ENCODE measurements around the gene SENP6.
"Not testable (repeated sequence)": the region's sequence is repeated elsewhere in the genome, so short reads cannot be mapped to it uniquely, and the experiment has no call there.

SENP6 gene

DNA sequence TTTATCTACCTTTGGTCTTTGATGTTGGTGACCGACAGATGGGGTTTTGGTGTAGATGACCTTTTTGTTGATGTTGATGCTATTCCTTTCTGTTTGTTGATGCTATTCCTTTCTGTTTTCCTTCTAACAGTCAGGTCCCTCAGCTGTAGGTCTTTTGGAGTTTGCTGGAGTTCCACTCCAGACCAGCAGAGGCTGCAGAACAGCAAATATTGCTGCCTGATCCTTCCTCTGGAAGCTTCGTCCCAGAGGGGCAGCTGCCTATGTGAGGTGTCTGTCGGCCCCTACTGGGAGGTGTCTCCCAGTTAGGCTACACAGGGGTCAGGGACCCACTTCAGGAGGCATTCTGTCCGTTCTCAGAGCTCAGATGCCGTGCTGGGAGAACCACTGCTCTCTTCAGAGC lies 85.9 kb downstream of the SENP6 start:
- H3K27ac ChIP-seq; H3K9me3 ChIP-seq; H3K4me1 ChIP-seq (ENCODE audit: control insufficient read depth in 1 of 2, insufficient read depth in 1 of 2, low read depth in 1 of 2, low read length in 1 of 2); H3K27me3 ChIP-seq; H3K4me3 ChIP-seq (ENCODE audit: low read depth in 1 of 2, low read length in 1 of 2): not testable (repeated sequence)
- peaks cover 14% of the 10 kb centered on the region for H3K36me3 ChIP-seq

DNA sequence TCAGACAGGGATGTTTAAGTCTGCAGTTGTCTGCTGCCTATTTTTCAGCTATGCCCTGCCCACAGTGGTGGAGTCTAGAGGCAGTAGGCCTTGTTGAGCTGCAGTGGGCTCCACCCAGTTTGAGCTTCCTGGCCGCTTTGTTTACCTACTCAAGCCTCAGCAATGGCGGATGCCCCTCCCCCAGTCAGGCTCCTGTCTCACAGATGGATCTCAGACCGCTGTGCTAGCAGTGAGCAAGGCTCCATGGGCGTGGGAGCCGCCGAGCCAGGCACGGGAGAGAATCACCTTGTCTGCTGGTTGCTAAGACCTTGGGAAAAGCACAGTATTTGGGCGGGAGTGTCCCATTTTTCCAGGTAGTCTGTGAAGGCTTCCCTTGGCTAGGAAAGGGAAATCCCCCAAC lies 86.3 kb downstream of the SENP6 start:
- peaks cover 18% of the 10 kb centered on the region for H3K36me3 ChIP-seq
- H3K27me3 ChIP-seq = not testable (repeated sequence)

DNA sequence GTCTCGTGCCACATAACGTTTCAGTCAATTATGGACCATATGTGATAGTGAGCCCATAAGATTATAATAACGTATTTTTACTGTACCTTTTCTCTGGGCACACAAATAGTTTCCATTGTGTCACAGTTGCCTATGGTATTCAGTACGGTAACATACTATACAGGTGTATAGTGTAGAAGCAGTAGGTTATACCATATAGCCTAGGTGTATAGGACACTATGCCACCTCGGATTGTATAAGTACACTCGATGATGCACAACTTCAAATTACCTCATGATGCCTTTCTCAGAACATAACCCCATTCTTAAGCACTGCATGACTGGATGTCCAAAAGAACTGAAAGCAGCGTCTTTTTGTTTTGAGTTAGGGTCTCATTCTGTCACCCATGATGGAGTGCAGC lies 87.9 kb downstream of the SENP6 start:
- H3K27me3 ChIP-seq = no peaks in the 10 kb centered on the region
- H3K4me1 ChIP-seq (ENCODE audit: control insufficient read depth in 1 of 2, insufficient read depth in 1 of 2, low read depth in 1 of 2, low read length in 1 of 2) = peaks cover 5 to 9% of the 10 kb centered on the region in 2 experiments
- no peak overlapping the region for H3K4me3 ChIP-seq (ENCODE audit: low read depth in 1 of 2, low read length in 1 of 2)
- H3K36me3 ChIP-seq = peaks cover 28% of the 10 kb centered on the region
- H3K9me3 ChIP-seq = no peaks in the 10 kb centered on the region
- TF ChIP-seq, protein P1, sequence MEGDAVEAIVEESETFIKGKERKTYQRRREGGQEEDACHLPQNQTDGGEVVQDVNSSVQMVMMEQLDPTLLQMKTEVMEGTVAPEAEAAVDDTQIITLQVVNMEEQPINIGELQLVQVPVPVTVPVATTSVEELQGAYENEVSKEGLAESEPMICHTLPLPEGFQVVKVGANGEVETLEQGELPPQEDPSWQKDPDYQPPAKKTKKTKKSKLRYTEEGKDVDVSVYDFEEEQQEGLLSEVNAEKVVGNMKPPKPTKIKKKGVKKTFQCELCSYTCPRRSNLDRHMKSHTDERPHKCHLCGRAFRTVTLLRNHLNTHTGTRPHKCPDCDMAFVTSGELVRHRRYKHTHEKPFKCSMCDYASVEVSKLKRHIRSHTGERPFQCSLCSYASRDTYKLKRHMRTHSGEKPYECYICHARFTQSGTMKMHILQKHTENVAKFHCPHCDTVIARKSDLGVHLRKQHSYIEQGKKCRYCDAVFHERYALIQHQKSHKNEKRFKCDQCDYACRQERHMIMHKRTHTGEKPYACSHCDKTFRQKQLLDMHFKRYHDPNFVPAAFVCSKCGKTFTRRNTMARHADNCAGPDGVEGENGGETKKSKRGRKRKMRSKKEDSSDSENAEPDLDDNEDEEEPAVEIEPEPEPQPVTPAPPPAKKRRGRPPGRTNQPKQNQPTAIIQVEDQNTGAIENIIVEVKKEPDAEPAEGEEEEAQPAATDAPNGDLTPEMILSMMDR (IDR thresholded peaks at IDR 0.05) = no peak
- H3K27ac ChIP-seq = no peak overlapping the region

More for the DNA sequence above, 86.3 kb downstream of the SENP6 start:
- not testable (repeated sequence) for H3K4me3 ChIP-seq (ENCODE audit: low read depth in 1 of 2, low read length in 1 of 2); H3K27ac ChIP-seq; H3K9me3 ChIP-seq; H3K4me1 ChIP-seq (ENCODE audit: control insufficient read depth in 1 of 2, insufficient read depth in 1 of 2, low read depth in 1 of 2, low read length in 1 of 2)

DNA sequence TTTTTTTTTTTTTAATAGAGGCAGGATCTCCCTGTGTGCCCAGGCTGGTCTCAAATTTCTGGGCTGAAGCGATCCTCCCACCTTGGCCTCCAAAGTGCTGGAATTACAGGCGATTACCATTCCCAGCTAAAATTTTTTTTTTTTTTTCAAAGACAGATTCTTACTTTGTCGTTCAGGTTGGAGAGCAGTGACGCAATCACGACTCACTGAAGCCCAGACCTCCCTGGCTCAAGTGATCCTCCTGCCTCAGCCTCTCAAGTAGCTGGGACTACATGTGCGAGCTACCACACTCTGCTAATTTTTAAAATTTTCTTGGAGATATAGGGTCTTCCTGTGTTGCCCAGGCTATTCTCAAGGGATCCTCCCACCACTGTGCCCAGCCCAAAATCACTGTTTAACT lies 89.3 kb downstream of the SENP6 start:
- H3K4me1 ChIP-seq (ENCODE audit: control insufficient read depth in 1 of 2, insufficient read depth in 1 of 2, low read depth in 1 of 2, low read length in 1 of 2) = peaks cover 5 to 9% of the 10 kb centered on the region in 2 experiments
- H3K4me3 ChIP-seq (ENCODE audit: low read depth in 1 of 2, low read length in 1 of 2) = no peak overlapping the region
- no peak overlapping the region for H3K27ac ChIP-seq
- TF ChIP-seq, protein P1 (IDR thresholded peaks at IDR 0.05) = no peak
- peaks cover 39% of the 10 kb centered on the region for H3K36me3 ChIP-seq
- H3K9me3 ChIP-seq = no peaks in the 10 kb centered on the region
- no peaks in the 10 kb centered on the region for H3K27me3 ChIP-seq

DNA sequence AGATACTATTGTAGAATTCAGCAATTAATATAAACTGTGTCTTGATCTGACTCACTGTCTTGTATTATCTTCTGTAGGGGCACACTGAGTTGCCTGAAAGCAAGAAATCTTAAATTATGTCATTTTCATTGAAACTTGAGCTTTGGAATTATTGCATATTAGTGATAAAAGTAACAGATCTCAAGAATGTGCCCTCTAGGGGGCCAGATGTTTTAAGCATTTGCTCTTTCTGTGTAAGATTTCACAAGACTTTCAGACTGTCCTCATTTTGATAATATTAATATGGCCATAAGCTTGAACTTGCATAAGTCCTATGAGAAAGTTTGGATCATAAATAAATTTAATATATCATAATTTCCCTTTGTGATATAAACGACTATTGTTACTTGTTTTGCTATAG lies 91.9 kb downstream of the SENP6 start:
- no peak overlapping the region for H3K4me3 ChIP-seq (ENCODE audit: low read depth in 1 of 2, low read length in 1 of 2)
- H3K9me3 ChIP-seq = no peaks in the 10 kb centered on the region
- H3K4me1 ChIP-seq (ENCODE audit: control insufficient read depth in 1 of 2, insufficient read depth in 1 of 2, low read depth in 1 of 2, low read length in 1 of 2) = peaks cover 5 to 9% of the 10 kb centered on the region in 2 experiments
- TF ChIP-seq, protein P1 (IDR thresholded peaks at IDR 0.05) = no peak
- H3K27me3 ChIP-seq = no peaks in the 10 kb centered on the region
- H3K36me3 ChIP-seq = peaks cover 51% of the 10 kb centered on the region
- no peak overlapping the region for H3K27ac ChIP-seq

DNA sequence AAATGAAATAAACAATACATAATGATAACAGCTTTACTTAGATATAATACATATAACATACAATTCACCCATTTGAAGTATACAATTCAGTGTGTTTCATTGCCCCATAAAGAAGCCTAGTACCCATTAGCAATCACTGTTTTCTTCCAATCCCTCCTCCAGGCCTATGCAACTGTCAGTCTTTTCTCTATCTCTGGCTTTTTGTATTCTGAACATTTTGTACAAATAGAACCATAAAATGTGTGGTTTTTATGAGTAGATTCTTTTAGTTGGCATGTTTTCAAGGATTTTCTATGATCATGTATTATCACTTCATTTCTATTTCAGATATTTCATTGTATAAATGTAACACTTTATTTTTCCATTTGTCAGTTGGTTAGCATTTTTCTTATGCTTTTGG lies 92.7 kb downstream of the SENP6 start:
- TF ChIP-seq, protein P1 (IDR thresholded peaks at IDR 0.05) = no peak
- Histone ChIP-seq H3K4me3 (ENCODE audit: low read depth in 1 of 2, low read length in 1 of 2) (no peak overlapping the region), H3K27ac (no peak overlapping the region), H3K27me3 (no peaks in the 10 kb centered on the region), H3K36me3 (peaks cover 56% of the 10 kb centered on the region), H3K9me3 (no peaks in the 10 kb centered on the region), H3K4me1 (ENCODE audit: control insufficient read depth in 1 of 2, insufficient read depth in 1 of 2, low read depth in 1 of 2, low read length in 1 of 2) (peaks cover 5 to 9% of the 10 kb centered on the region in 2 experiments)

DNA sequence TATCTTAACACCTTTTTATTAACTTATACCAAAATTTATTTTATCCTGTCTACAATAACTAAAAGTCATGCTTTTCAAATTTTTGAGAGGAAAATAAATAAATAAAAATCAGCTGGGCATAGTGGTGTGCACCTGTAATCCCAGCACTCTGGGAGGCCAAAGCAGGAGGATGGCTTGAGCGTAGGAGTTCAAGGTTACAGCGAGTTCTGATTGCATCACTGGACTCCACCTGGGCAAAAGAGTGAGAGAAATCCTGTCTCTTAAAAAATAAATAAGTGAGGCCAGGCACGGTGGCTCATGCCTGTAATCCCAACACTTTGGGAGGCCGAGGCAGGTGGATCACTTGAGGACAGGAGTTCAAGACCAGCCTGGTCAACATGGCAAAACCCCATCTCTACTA lies 106.7 kb downstream of the SENP6 start:
- H3K4me1 ChIP-seq (ENCODE audit: control insufficient read depth in 1 of 2, insufficient read depth in 1 of 2, low read depth in 1 of 2, low read length in 1 of 2); H3K27ac ChIP-seq; H3K9me3 ChIP-seq; H3K27me3 ChIP-seq; H3K4me3 ChIP-seq (ENCODE audit: low read depth in 1 of 2, low read length in 1 of 2): not testable (repeated sequence)
- H3K36me3 ChIP-seq = peaks cover 87% of the 10 kb centered on the region

Data from neutrophil (primary cell).